ENCODE results near the gene ENAH. TPM values are rescaled to one million over a fixed set of nuclear protein-coding genes. Genes with fewer than 3 reads are reported as not detected.
A peak's percentile ranks its signal among the peaks of the same experiment; 100 is the strongest.

Gene ENAH
- total and polyA plus RNA-seq, 10 donors, result 5.1 to 98.1 (median 44.8) TPM

DNA sequence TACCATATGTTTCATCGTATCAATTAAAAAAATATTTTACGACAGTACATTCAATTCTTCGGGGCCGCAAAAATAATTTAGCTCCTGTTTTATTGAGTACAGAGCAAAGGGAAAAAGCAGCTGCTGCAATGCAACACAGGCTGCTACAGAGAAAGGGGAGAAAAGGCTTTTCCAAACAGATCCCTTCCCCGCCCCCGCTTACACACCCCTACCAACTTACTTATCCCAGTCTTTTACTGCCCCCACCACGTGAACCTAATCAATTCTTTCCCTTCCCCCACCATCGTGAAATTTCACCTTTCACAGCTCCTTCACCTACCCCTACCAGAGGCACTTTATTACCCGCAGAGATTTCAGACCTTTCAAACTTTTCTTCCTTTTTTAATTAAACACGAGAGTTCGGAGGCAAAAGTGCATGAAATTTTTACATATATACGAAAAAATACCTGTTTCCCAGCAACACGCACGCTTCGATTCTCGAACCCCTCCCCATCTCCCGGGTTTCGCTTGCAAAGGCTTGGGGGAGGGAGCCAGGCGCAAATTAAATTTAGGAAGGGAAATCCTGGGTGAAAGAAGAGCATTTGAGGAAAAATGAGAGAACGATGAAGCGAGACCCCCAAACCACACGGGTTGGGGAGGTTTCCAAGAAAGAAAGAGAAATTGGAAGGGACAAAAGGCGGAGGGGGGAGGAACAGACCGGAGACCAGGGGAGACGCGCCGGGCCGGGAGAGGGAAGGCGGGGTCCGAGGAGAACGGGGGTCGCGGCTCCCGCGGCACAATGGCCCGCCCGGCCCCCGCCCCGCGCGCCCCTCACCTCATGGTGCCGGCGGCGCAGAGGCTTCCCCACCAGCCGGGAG, 823 bp downstream of the ENAH start:
- TF ChIP-seq, protein P1, sequence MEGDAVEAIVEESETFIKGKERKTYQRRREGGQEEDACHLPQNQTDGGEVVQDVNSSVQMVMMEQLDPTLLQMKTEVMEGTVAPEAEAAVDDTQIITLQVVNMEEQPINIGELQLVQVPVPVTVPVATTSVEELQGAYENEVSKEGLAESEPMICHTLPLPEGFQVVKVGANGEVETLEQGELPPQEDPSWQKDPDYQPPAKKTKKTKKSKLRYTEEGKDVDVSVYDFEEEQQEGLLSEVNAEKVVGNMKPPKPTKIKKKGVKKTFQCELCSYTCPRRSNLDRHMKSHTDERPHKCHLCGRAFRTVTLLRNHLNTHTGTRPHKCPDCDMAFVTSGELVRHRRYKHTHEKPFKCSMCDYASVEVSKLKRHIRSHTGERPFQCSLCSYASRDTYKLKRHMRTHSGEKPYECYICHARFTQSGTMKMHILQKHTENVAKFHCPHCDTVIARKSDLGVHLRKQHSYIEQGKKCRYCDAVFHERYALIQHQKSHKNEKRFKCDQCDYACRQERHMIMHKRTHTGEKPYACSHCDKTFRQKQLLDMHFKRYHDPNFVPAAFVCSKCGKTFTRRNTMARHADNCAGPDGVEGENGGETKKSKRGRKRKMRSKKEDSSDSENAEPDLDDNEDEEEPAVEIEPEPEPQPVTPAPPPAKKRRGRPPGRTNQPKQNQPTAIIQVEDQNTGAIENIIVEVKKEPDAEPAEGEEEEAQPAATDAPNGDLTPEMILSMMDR (IDR thresholded peaks at IDR 0.05 in 8 of 11, conservative IDR thresholded peaks at IDR 0.05 in 3 of 11), result no peak
- TF ChIP-seq POLR2A (IDR thresholded peaks at IDR 0.05) (no peak), POLR2AphosphoS5 (IDR thresholded peaks at IDR 0.05) (no peak)
- WGBS, 5 donors, result 3 to 7% (median 4%) methylated on average over 24 to 45 of the region's 45 CpGs
- no peaks in the 10 kb centered on the region for H3K9me3 ChIP-seq
- DNase-seq, result no peak
- H3K27me3 ChIP-seq (replicated peaks in 1 of 7), result peaks cover 0 to 41% (median 0%) of the 10 kb centered on the region in 7 donors
- intact Hi-C loops (cut with DNase I; ENCODE audit: low total_unique reads), result loop anchor here (10.0 kb wide), 1 partner anchor 113 kb away; no protein-coding TSS in a partner anchor
- H3K4me1 ChIP-seq, result peaks cover 0 to 56% (median 27%) of the 10 kb centered on the region in 6 donors
- no peaks in the 10 kb centered on the region for H3K36me3 ChIP-seq
- H3K4me3 ChIP-seq, result peak overlapping the region; percentile 53 to 90 (median 76)
- H3K27ac ChIP-seq, result peak overlapping the region; percentile 71 to 92 (median 88)

DNA sequence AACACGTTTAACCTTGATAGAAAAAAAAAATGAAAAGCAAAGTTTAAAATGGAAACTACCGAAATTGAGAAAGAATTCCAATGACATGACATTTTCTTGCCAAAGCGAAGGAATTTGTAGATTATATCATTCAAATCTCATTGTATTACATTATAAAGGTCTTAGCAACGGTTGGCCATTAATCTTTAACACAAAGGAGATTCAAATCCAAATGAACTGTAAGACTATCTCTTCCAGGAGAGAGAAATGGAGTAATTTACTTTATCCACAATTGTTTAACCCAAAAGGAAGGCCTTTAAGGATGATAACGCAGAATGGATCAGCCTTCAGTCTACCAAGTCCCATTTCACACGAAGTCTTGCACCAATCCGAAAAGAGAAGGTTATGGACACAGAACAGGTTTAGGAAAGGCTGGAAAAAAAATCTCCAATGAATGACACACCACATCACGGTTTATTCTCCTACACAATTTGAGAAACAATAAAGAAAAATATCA, 1.5 kb downstream of the ENAH start:
- peaks cover 0 to 56% (median 27%) of the 10 kb centered on the region in 6 donors for H3K4me1 ChIP-seq
- peak overlapping the region in 7 of 8 donors; percentile 9 to 92 (median 88) for H3K27ac ChIP-seq
- 50 to 63% (median 55%) methylated on average over 8 of the region's 8 CpGs for WGBS, 5 donors
- peaks cover 0 to 41% (median 0%) of the 10 kb centered on the region in 7 donors for H3K27me3 ChIP-seq (replicated peaks in 1 of 7)
- no peak for TF ChIP-seq POLR2A (IDR thresholded peaks at IDR 0.05)
- TF ChIP-seq, protein P1 (IDR thresholded peaks at IDR 0.05 in 8 of 11, conservative IDR thresholded peaks at IDR 0.05 in 3 of 11), result no peak
- no peak for TF ChIP-seq POLR2AphosphoS5 (IDR thresholded peaks at IDR 0.05)
- DNase-seq, result no peak
- peak overlapping the region; percentile 53 to 90 (median 76) for H3K4me3 ChIP-seq
- intact Hi-C loops (cut with DNase I; ENCODE audit: low total_unique reads), result loop anchor here (10.0 kb wide), 1 partner anchor 113 kb away; no protein-coding TSS in a partner anchor
- H3K9me3 ChIP-seq, result no peaks in the 10 kb centered on the region
- H3K36me3 ChIP-seq, result no peaks in the 10 kb centered on the region

GRCh38 chr1:225650179-225650578, 2.7 kb downstream of the ENAH start:
- Histone ChIP-seq H3K9me3 (no peaks in the 10 kb centered on the region), H3K4me1 (peaks cover 0 to 54% (median 25%) of the 10 kb centered on the region in 6 donors), H3K4me3 (peak overlapping the region in 7 of 8 donors; percentile 14 to 90 (median 70)), H3K27me3 (replicated peaks in 1 of 7) (peaks cover 0 to 41% (median 0%) of the 10 kb centered on the region in 7 donors), H3K27ac (peak overlapping the region in 7 of 8 donors; percentile 41 to 92 (median 88)), H3K36me3 (no peaks in the 10 kb centered on the region)
- no peak for DNase-seq
- TF ChIP-seq POLR2A (IDR thresholded peaks at IDR 0.05), result no peak
- TF ChIP-seq, protein P1 (IDR thresholded peaks at IDR 0.05 in 8 of 11, conservative IDR thresholded peaks at IDR 0.05 in 3 of 11), result no peak
- TF ChIP-seq POLR2AphosphoS5 (IDR thresholded peaks at IDR 0.05), result no peak
- WGBS, 5 donors, result 55 to 68% (median 62%) methylated on average over 5 of the region's 5 CpGs
- intact Hi-C loops (cut with DNase I; ENCODE audit: low total_unique reads), result loop anchor here (10.0 kb wide), 1 partner anchor 115 kb away; no protein-coding TSS in a partner anchor
